ENCODE measurements around the gene FBRS.
A peak's percentile ranks its signal among the peaks of the same experiment; 100 is the strongest.
"Not testable (repeated sequence)": the region's sequence is repeated elsewhere in the genome, so short reads cannot be mapped to it uniquely, and the experiment has no call there.

Gene FBRS

GRCh38 chr16:30633526-30633925, 24.7 kb upstream of the FBRS start:
- H3K27me3 ChIP-seq (ENCODE audit: low read length) = no peaks in the 10 kb centered on the region
- no peaks in the 10 kb centered on the region for H3K79me2 ChIP-seq (ENCODE audit: insufficient read depth, low read length)
- H4K20me1 ChIP-seq (ENCODE audit: low read depth, low read length) = no peaks in the 10 kb centered on the region
- H3K36me3 ChIP-seq (ENCODE audit: low read length) = no peaks in the 10 kb centered on the region
- H3K9me3 ChIP-seq (ENCODE audit: insufficient read depth, low read length) = no peaks in the 10 kb centered on the region
- peak overlapping the region; percentile 69 for H3K27ac ChIP-seq (ENCODE audit: low read depth, low read length)
- H3K9me2 ChIP-seq (replicated peaks; ENCODE audit: insufficient read depth, low read length) = no peaks in the 10 kb centered on the region
- no peak for TF ChIP-seq EZH2phosphoT487 (conservative IDR thresholded peaks at IDR 0.05; ENCODE audit: low read length)
- no peak for TF ChIP-seq CTCF (IDR thresholded peaks at IDR 0.05; ENCODE audit: insufficient read depth, low read length, poor library complexity, severe bottlenecking)
- peak overlapping the region; percentile 72 for H3K9ac ChIP-seq (ENCODE audit: low read length)
- peak overlapping the region; percentile 82 for H3K4me3 ChIP-seq (ENCODE audit: insufficient read depth, low read length, poor library complexity, severe bottlenecking)
- peak overlapping the region; percentile 76 for H2AFZ ChIP-seq (ENCODE audit: low read depth, low read length, severe bottlenecking)
- peak overlapping the region; percentile 82 for H3K4me2 ChIP-seq (ENCODE audit: low read depth, low read length, poor library complexity, severe bottlenecking)
- H3F3A ChIP-seq (ENCODE audit: insufficient read depth) = peaks cover 13% of the 10 kb centered on the region; the same call in 1 of the 2 replicates

- no peaks in the 10 kb centered on the region for H3K79me2 ChIP-seq (ENCODE audit: insufficient read depth, low read length)
- no peaks in the 10 kb centered on the region for H4K20me1 ChIP-seq (ENCODE audit: low read depth, low read length)
- no peak overlapping the region for H3K9ac ChIP-seq (ENCODE audit: low read length)
- no peak overlapping the region for H2AFZ ChIP-seq (ENCODE audit: low read depth, low read length, severe bottlenecking)
- H3K27ac ChIP-seq (ENCODE audit: low read depth, low read length) = no peak overlapping the region
- H3K4me3 ChIP-seq (ENCODE audit: insufficient read depth, low read length, poor library complexity, severe bottlenecking) = no peak overlapping the region
- H3K27me3 ChIP-seq (ENCODE audit: low read length) = no peaks in the 10 kb centered on the region
- peaks cover 13% of the 10 kb centered on the region; the same call in 1 of the 2 replicates for H3F3A ChIP-seq (ENCODE audit: insufficient read depth)
- H3K4me2 ChIP-seq (ENCODE audit: low read depth, low read length, poor library complexity, severe bottlenecking) = no peak overlapping the region
- H3K36me3 ChIP-seq (ENCODE audit: low read length) = no peaks in the 10 kb centered on the region
- TF ChIP-seq CTCF (IDR thresholded peaks at IDR 0.05; ENCODE audit: insufficient read depth, low read length, poor library complexity, severe bottlenecking) (no peak), EZH2phosphoT487 (conservative IDR thresholded peaks at IDR 0.05; ENCODE audit: low read length) (no peak)
- H3K9me2 ChIP-seq (replicated peaks; ENCODE audit: insufficient read depth, low read length) = no peaks in the 10 kb centered on the region
- no peaks in the 10 kb centered on the region for H3K9me3 ChIP-seq (ENCODE audit: insufficient read depth, low read length)
Observed at GRCh38 chr16:30636599-30636998, 21.6 kb upstream of the FBRS start.

GRCh38 chr16:30637139-30637538, 21.1 kb upstream of the FBRS start:
- H3K9me2 ChIP-seq (replicated peaks; ENCODE audit: insufficient read depth, low read length); H3K79me2 ChIP-seq (ENCODE audit: insufficient read depth, low read length); H3K4me2 ChIP-seq (ENCODE audit: low read depth, low read length, poor library complexity, severe bottlenecking); H3K36me3 ChIP-seq (ENCODE audit: low read length); H4K20me1 ChIP-seq (ENCODE audit: low read depth, low read length); H3K27me3 ChIP-seq (ENCODE audit: low read length); H2AFZ ChIP-seq (ENCODE audit: low read depth, low read length, severe bottlenecking); H3K27ac ChIP-seq (ENCODE audit: low read depth, low read length); H3K9ac ChIP-seq (ENCODE audit: low read length); H3K9me3 ChIP-seq (ENCODE audit: insufficient read depth, low read length); H3K4me3 ChIP-seq (ENCODE audit: insufficient read depth, low read length, poor library complexity, severe bottlenecking): not testable (repeated sequence)
- H3F3A ChIP-seq (ENCODE audit: insufficient read depth) = peaks cover 12% of the 10 kb centered on the region; the same call in 1 of the 2 replicates

- Histone ChIP-seq H3K9ac (ENCODE audit: low read length) (no peak overlapping the region), H3F3A (ENCODE audit: insufficient read depth) (peaks cover 8% of the 10 kb centered on the region; the same call in 1 of the 2 replicates), H3K79me2 (ENCODE audit: insufficient read depth, low read length) (no peaks in the 10 kb centered on the region), H3K4me3 (ENCODE audit: insufficient read depth, low read length, poor library complexity, severe bottlenecking) (no peak overlapping the region), H3K4me2 (ENCODE audit: low read depth, low read length, poor library complexity, severe bottlenecking) (no peak overlapping the region), H2AFZ (ENCODE audit: low read depth, low read length, severe bottlenecking) (no peak overlapping the region), H3K27me3 (ENCODE audit: low read length) (no peaks in the 10 kb centered on the region), H3K27ac (ENCODE audit: low read depth, low read length) (no peak overlapping the region), H3K9me3 (ENCODE audit: insufficient read depth, low read length) (no peaks in the 10 kb centered on the region), H3K36me3 (ENCODE audit: low read length) (no peaks in the 10 kb centered on the region), H3K9me2 (replicated peaks; ENCODE audit: insufficient read depth, low read length) (no peaks in the 10 kb centered on the region), H4K20me1 (ENCODE audit: low read depth, low read length) (no peaks in the 10 kb centered on the region)
- TF ChIP-seq EZH2phosphoT487 (conservative IDR thresholded peaks at IDR 0.05; ENCODE audit: low read length) = no peak
- TF ChIP-seq CTCF (IDR thresholded peaks at IDR 0.05; ENCODE audit: insufficient read depth, low read length, poor library complexity, severe bottlenecking) = peak; percentile 34
Observed at GRCh38 chr16:30637944-30638343, 20.3 kb upstream of the FBRS start.
